HCT116 (cell line): Measurements from ENCODE around the gene LINGO4.

Experiments used
- EZH2phosphoT487 ChIP-seq: fragments of 200-600 bp; IDR thresholded peaks from 2 replicates; pipeline ENCODE4 v1.6.1; 2018; ENCODE audit warnings: antibody characterized with exemption, borderline replicate concordance
- JUND ChIP-seq: IDR thresholded peaks from 2 replicates; pipeline ENCODE4 v1.6.1; 2012
- POLR2A ChIP-seq: IDR thresholded peaks from 2 replicates; pipeline ENCODE4 v1.7.0; 2011; ENCODE audit warnings: borderline replicate concordance; ENCODE audit not compliant: insufficient read depth, insufficient read length; ENCODE audit errors: extremely low read depth
- POLR2AphosphoS5 ChIP-seq: IDR thresholded peaks from 2 replicates; pipeline ENCODE4 v1.6.1; 2011; ENCODE audit warnings: mild to moderate bottlenecking, low read depth, low read length, moderate library complexity
- RAD21 ChIP-seq: IDR thresholded peaks from 2 replicates; pipeline ENCODE4 v1.6.1; 2012; ENCODE audit warnings: low read depth, mild to moderate bottlenecking
- SP1 ChIP-seq: IDR thresholded peaks from 2 replicates; pipeline ENCODE4 v1.6.1; 2012; ENCODE audit warnings: low read depth
- ZNF274 ChIP-seq: fragments of 200-500 bp; sonication (Bioruptor generic); IDR thresholded peaks from 2 replicates; pipeline ENCODE4 v1.6.1; 2014; ENCODE audit warnings: mild to moderate bottlenecking, low read depth, low read length, inconsistent platforms
- TF ChIP-seq, protein P1 (sequence below), 3 experiments: fragments of 200-600 bp in 1 of 3; sonication (generic) in 1 of 3; IDR thresholded peaks in 2 of 3; conservative IDR thresholded peaks in 1 of 3; 2 replicates each; pipeline ENCODE4 v1.5.1; 2012 to 2017; ENCODE audit warnings: low read depth in 2 of 3, low read length in 2 of 3, antibody characterized with exemption in 1 of 3, borderline replicate concordance in 1 of 3, control low read depth in 1 of 3, mild to moderate bottlenecking in 1 of 3, mixed read lengths in 1 of 3, mixed run types in 1 of 3, moderate library complexity in 1 of 3; ENCODE audit not compliant: insufficient read depth in 1 of 3
- TF ChIP-seq, protein P2 (sequence below): IDR thresholded peaks from 2 replicates; pipeline ENCODE4 v1.6.1; 2012; ENCODE audit warnings: low read depth

DNA sequence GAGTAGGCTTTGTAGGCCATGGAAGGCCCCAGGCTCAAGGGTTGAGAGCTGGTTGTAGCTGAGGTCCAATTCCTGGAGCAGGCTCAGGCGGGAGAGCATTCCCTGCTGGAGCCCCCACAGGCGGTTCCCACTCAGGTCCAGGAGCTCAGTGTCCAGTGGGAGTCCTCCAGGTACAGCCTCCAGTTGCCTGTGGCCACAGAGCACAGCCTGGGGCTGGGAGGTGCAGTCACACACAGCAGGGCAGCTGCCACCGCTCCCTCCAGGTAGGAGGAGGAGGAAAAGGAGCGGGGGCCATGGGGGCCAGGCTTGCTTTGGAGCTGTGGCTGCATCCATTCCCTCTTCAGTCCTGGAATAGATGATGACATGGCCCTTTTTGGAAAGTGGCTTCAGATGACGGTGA, 2.8 kb downstream of the LINGO4 start:
- TF ChIP-seq, protein P1, sequence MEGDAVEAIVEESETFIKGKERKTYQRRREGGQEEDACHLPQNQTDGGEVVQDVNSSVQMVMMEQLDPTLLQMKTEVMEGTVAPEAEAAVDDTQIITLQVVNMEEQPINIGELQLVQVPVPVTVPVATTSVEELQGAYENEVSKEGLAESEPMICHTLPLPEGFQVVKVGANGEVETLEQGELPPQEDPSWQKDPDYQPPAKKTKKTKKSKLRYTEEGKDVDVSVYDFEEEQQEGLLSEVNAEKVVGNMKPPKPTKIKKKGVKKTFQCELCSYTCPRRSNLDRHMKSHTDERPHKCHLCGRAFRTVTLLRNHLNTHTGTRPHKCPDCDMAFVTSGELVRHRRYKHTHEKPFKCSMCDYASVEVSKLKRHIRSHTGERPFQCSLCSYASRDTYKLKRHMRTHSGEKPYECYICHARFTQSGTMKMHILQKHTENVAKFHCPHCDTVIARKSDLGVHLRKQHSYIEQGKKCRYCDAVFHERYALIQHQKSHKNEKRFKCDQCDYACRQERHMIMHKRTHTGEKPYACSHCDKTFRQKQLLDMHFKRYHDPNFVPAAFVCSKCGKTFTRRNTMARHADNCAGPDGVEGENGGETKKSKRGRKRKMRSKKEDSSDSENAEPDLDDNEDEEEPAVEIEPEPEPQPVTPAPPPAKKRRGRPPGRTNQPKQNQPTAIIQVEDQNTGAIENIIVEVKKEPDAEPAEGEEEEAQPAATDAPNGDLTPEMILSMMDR (IDR thresholded peaks at IDR 0.05 in 2 of 3, conservative IDR thresholded peaks at IDR 0.05 in 1 of 3; ENCODE audit: borderline replicate concordance in 1 of 3, insufficient read depth in 1 of 3, low read depth in 2 of 3, low read length in 2 of 3) = no peak
- TF ChIP-seq POLR2A (no peak), ZNF274 (no peak), RAD21 (no peak), EZH2phosphoT487 (no peak), SP1 (no peak), POLR2AphosphoS5 (no peak), JUND (no peak)
- TF ChIP-seq, protein P2, sequence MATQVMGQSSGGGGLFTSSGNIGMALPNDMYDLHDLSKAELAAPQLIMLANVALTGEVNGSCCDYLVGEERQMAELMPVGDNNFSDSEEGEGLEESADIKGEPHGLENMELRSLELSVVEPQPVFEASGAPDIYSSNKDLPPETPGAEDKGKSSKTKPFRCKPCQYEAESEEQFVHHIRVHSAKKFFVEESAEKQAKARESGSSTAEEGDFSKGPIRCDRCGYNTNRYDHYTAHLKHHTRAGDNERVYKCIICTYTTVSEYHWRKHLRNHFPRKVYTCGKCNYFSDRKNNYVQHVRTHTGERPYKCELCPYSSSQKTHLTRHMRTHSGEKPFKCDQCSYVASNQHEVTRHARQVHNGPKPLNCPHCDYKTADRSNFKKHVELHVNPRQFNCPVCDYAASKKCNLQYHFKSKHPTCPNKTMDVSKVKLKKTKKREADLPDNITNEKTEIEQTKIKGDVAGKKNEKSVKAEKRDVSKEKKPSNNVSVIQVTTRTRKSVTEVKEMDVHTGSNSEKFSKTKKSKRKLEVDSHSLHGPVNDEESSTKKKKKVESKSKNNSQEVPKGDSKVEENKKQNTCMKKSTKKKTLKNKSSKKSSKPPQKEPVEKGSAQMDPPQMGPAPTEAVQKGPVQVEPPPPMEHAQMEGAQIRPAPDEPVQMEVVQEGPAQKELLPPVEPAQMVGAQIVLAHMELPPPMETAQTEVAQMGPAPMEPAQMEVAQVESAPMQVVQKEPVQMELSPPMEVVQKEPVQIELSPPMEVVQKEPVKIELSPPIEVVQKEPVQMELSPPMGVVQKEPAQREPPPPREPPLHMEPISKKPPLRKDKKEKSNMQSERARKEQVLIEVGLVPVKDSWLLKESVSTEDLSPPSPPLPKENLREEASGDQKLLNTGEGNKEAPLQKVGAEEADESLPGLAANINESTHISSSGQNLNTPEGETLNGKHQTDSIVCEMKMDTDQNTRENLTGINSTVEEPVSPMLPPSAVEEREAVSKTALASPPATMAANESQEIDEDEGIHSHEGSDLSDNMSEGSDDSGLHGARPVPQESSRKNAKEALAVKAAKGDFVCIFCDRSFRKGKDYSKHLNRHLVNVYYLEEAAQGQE = no peak
